Measurements from ENCODE around the gene PCDHGA3. TPM values are rescaled to one million over a fixed set of nuclear protein-coding genes. Genes with fewer than 3 reads are reported as not detected.
A peak's percentile ranks its signal among the peaks of the same experiment; 100 is the strongest.
"Not testable (repeated sequence)": the region's sequence is repeated elsewhere in the genome, so short reads cannot be mapped to it uniquely, and the experiment has no call there.

PCDHGA3 gene
- total RNA-seq, 4 donors from 2014 or later, result 0.40 to 1.7 (median 0.76) TPM; not detected in 1

- peaks cover 0 to 47% (median 11%) of the 10 kb centered on the region in 4 donors for H3K9me3 ChIP-seq
- no peaks in the 10 kb centered on the region for H3K36me3 ChIP-seq
- no peaks in the 10 kb centered on the region for H3K27me3 ChIP-seq
- no peak for TF ChIP-seq CTCF (IDR thresholded peaks at IDR 0.05)
- no peak overlapping the region for H3K27ac ChIP-seq
- no peak overlapping the region for H3K4me3 ChIP-seq
- H3K4me1 ChIP-seq, result no peaks in the 10 kb centered on the region
- no peak for DNase-seq
Measured at GRCh38 chr5:141343953-141344463, 379 bp downstream of the PCDHGA3 start.

- DNase-seq, result no peak
- H3K27ac ChIP-seq, result no peak overlapping the region
- TF ChIP-seq CTCF (IDR thresholded peaks at IDR 0.05) (no peak), POLR2A (IDR thresholded peaks at IDR 0.05) (no peak)
- H3K4me3 ChIP-seq, result no peak overlapping the region
- H3K4me1 ChIP-seq, result no peaks in the 10 kb centered on the region
- H3K9me3 ChIP-seq, result peaks cover 0 to 40% (median 8%) of the 10 kb centered on the region in 4 donors
- no peaks in the 10 kb centered on the region for H3K36me3 ChIP-seq
- no peaks in the 10 kb centered on the region for H3K27me3 ChIP-seq
Measured at GRCh38 chr5:141345327-141345726, 1.7 kb downstream of the PCDHGA3 start.

GRCh38 chr5:141346017-141346416 lies 2.4 kb downstream of the PCDHGA3 start:
- not testable (repeated sequence) for H3K27me3 ChIP-seq, H3K4me3 ChIP-seq, H3K4me1 ChIP-seq, H3K27ac ChIP-seq, DNase-seq, H3K36me3 ChIP-seq
- H3K9me3 ChIP-seq, result peaks cover 0 to 41% (median 8%) of the 10 kb centered on the region in 4 donors

GRCh38 chr5:141349917-141350619 lies 6.4 kb downstream of the PCDHGA3 start, which contains the start of gene PCDHGB1:
Gene PCDHGB1 (plus strand): TSS chr5:141350099. CDS start chr5:141350261, 162 bp downstream.
- Histone ChIP-seq H3K4me3 (peak within 1 kb of the TSS in 1 of 4 donors; percentile 10), H3K36me3 (no peaks in the 10 kb centered on the region), H3K4me1 (no peaks in the 10 kb centered on the region), H3K27me3 (no peaks in the 10 kb centered on the region), H3K27ac (no peak within 1 kb of the TSS), H3K9me3 (peaks cover 0 to 40% (median 6%) of the 10 kb centered on the region in 4 donors)
- DNase-seq, result no peak
- TF ChIP-seq POLR2A (IDR thresholded peaks at IDR 0.05) (no peak), CTCF (IDR thresholded peaks at IDR 0.05) (peak in 3 of 6 experiments; percentile 6 to 13 (median 9))

- Histone ChIP-seq H3K36me3 (no peaks in the 10 kb centered on the region), H3K27me3 (no peaks in the 10 kb centered on the region), H3K27ac (no peak overlapping the region), H3K9me3 (peaks cover 0 to 38% (median 5%) of the 10 kb centered on the region in 4 donors), H3K4me1 (no peaks in the 10 kb centered on the region), H3K4me3 (no peak overlapping the region)
- DNase-seq, result no peak
- no peak for TF ChIP-seq POLR2A (IDR thresholded peaks at IDR 0.05)
- TF ChIP-seq CTCF (IDR thresholded peaks at IDR 0.05), result no peak
Measured at GRCh38 chr5:141351591-141351990, 8.0 kb downstream of the PCDHGA3 start.

- no peak for DNase-seq
- Histone ChIP-seq H3K36me3 (no peaks in the 10 kb centered on the region), H3K4me3 (peak within 1 kb of the TSS in 2 of 4 donors; percentile 30 to 32), H3K27ac (no peak within 1 kb of the TSS), H3K9me3 (peaks cover 0 to 53% (median 7%) of the 10 kb centered on the region in 4 donors), H3K27me3 (no peaks in the 10 kb centered on the region), H3K4me1 (no peaks in the 10 kb centered on the region)
- peak in 4 of 6 experiments; percentile 3 to 25 (median 8) for TF ChIP-seq CTCF (IDR thresholded peaks at IDR 0.05)
- no peak for TF ChIP-seq POLR2A (IDR thresholded peaks at IDR 0.05)
Measured at GRCh38 chr5:141354900-141355469, 11.4 kb downstream of the PCDHGA3 start, which contains the start of gene PCDHGA4. Gene PCDHGA4 (plus strand): TSS chr5:141355021. CDS start chr5:141355108, 87 bp downstream.

Data from Peyer's patch (tissue), 4 donors.